GM10266 (cell line): ENCODE results near the gene SPTLC2.

Experiments
- DNase-seq: peaks from one replicate; pipeline ENCODE4 v3.0.0; 2012; ENCODE audit errors: extremely low spot score
- TF ChIP-seq, protein P1 (sequence below): IDR thresholded peaks from 2 replicates; pipeline ENCODE4 v1.5.1; 2012; ENCODE audit warnings: mild to moderate bottlenecking, low read depth; ENCODE audit not compliant: control insufficient read depth, insufficient read depth; ENCODE audit errors: missing control alignments

The SPTLC2 gene

DNA sequence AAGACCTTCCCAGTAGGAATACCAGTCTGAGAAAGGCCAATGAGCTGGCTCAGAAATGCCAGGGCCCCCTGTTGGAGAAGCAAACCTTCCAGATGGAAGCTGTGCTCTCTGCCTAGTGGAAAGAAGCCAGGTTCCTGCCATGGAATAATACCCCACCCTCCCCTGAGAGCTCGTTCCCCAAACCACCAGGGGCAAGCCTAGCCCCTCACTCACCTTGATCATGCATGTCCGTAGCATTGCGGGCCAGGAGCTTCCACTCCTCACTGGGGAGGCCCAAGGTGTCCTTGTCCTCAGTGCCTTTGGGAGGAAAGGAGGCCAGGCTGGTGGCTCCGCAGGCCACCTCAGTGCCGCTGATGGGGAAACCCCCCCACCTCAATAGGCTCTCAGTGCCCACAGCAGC lies 138.4 kb downstream of the SPTLC2 start:
- TF ChIP-seq, protein P1, sequence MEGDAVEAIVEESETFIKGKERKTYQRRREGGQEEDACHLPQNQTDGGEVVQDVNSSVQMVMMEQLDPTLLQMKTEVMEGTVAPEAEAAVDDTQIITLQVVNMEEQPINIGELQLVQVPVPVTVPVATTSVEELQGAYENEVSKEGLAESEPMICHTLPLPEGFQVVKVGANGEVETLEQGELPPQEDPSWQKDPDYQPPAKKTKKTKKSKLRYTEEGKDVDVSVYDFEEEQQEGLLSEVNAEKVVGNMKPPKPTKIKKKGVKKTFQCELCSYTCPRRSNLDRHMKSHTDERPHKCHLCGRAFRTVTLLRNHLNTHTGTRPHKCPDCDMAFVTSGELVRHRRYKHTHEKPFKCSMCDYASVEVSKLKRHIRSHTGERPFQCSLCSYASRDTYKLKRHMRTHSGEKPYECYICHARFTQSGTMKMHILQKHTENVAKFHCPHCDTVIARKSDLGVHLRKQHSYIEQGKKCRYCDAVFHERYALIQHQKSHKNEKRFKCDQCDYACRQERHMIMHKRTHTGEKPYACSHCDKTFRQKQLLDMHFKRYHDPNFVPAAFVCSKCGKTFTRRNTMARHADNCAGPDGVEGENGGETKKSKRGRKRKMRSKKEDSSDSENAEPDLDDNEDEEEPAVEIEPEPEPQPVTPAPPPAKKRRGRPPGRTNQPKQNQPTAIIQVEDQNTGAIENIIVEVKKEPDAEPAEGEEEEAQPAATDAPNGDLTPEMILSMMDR: no peak
- DNase-seq: no peak

DNA sequence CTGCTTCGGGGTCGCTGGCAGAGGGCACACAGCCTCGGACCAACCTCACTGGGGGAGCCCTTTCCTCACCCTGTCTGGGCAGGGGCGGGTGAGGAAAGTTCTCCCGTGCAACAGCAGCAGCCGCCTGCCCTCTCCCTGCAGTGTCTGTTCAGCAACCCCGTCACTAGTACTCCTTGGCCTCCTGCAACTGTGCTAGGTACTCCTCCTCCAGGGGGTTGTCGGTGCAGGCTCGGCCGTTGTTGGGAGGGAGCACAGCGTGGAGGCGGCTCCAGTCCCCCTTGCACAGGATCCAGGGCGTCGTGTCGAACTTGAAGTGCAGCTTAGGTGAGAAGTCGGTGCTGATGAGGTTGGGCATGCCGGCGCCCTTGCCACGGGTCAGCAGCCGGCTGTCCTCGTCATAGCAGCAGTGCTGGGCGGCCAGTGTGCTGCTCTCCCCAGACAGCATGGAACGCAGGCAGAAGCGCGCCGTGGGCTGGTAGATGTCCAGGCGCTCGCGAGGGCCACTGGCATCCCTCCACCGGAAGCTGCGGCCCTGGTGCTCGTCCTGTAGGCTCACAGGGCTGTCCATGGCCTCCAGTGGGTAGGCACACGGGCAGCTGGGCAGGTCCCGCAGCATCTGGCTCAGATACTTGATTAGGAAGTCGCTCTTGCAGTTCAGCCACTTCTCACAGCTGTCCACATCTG lies 140.9 kb downstream of the SPTLC2 start:
- no peak for DNase-seq
- TF ChIP-seq, protein P1: no peak

DNA sequence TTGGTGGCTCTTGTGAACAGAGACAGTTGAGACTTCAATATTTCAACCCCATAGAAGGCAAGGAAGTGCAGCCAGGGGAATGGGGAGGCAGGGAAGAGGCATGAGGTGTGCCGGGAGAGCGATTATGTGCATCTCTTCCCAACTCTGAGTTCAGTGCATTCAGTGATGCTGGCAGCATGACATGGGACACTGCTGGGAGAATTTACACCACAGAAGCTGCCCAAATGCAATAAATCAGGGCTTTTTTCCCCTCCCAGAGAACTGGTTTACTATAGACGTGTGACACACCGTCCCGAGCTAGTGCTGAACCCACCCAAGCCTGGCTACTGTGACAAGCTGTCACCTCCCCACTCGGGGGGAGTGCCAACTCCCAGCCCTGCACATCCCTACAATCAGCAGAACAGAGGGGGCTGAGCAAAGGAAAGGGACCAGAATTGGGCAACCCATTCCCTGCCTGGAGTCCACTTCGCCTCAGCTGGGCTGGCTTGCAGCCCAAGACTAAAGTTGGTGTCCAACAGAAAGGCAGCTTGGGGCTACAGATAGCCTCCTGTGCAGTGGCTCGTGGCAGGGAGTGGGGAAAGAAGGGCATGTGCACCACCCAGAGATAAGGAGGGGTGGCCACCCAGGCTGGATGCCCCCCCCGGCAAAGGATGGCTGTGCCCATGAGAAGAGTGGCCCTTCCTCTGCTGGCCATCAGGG lies 141.8 kb downstream of the SPTLC2 start:
- DNase-seq: no peak
- TF ChIP-seq, protein P1: no peak

DNA sequence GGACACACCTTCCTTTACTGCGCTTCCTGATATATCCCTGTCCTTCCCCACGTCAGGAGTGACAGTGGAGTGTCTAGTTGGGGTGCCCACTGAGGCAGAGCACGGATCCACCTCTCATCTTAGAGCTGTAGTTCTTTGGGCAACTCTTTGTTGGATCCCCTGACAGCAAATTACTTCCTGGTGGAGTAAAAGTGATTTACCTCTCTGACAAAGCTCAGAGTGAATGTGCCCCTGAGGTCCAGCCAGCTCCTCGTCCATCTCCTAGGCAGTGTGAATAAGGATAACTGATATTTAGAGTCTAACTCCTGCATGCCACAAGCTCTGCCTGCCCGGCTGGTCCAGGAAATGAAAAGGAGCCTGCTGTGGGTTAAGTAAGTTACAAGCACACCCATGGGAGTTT lies 142.5 kb downstream of the SPTLC2 start:
- DNase-seq: no peak
- TF ChIP-seq, protein P1: no peak

DNA sequence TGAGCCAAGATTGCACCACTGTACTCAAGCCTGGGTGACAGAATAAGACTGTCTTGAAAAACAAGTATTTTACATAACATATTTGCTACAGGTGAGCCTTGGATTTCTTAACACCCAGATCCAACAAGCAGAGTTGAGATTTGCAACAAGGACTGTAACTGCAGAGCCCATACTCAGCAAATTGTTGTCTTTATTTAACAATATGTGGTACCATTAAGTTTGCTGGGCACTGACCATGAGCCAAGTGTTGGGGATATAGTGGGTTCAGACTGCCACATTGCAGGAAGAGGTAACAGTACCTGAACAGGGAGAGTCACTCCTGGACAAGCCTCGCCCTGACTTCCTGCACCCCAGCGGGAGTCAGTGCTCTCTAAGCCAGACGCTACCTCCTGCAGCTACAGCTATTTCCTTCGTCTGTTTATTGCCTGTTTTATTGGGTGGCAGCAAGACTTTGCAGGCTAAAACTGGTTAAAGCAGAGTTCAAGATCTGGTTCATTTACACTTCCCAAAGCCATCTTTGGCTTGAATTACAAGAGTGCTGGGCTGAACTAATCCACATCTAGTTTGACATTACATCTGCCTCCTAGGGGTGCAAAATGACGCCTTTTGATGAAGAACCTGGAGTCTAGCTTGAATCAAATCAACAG lies 146.1 kb downstream of the SPTLC2 start:
- TF ChIP-seq, protein P1: no peak
- no peak for DNase-seq

DNA sequence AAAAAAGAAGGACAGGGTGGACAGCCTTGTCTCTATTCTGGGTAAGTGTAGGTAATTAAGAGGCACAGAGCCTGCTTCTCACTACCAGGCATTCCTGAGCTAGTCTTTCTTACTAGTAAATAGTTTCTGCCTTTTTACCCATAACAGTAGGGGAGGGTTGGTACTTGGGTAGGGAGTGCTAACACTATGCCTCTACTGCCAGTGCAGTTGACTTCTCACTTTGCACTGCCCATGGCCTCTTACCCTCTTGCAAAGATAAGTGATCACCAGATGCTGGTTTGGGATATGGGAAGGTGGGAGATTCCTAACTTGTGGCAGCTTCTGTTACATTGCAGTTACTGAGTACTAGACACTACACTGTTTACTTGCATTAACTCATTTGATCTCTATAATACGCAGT lies 146.9 kb downstream of the SPTLC2 start:
- TF ChIP-seq, protein P1: no peak
- DNase-seq: no peak

DNA sequence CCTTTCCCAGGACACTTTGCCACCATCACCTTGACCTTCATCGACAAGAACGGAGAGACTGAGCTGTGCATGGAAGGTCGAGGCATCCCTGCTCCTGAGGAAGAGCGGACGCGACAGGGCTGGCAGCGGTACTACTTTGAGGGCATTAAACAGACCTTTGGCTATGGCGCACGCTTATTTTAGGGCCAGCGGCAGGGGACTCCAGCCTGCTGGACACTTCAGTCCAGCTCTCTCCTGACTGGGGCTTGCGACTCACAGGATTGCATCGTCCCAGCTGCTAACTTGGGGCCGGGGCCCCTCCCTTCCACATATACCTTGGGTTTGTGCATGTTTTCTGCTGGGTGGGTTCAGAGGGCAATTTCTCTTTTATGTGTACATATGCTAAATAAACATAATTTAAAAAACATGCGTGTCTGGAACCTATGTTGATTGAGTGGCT lies 147.4 kb downstream of the SPTLC2 start:
- no peak for DNase-seq
- TF ChIP-seq, protein P1: no peak
